HUES6 (cell line): ENCODE results near the gene PLLP.
"Not testable (repeated sequence)": the region's sequence is repeated elsewhere in the genome, so short reads cannot be mapped to it uniquely, and the experiment has no call there.

Experiments
- H3K27ac ChIP-seq: 2 replicates; pipeline ENCODE4 v1.7.0; 2013; ENCODE audit warnings: low read depth, mild to moderate bottlenecking, low read length, inconsistent platforms
- H3K27me3 ChIP-seq: 2 replicates; pipeline ENCODE4 v1.6.1; 2013; ENCODE audit warnings: low read length; ENCODE audit not compliant: control insufficient read depth, insufficient read depth
- H3K36me3 ChIP-seq: 2 replicates; pipeline ENCODE4 v1.6.1; 2013; ENCODE audit warnings: low read length; ENCODE audit not compliant: control insufficient read depth, insufficient read depth
- H3K4me1 ChIP-seq: 2 replicates; pipeline ENCODE4 v1.6.1; 2013; ENCODE audit warnings: low read length; ENCODE audit not compliant: control insufficient read depth, insufficient read depth
- H3K4me3 ChIP-seq: 2 replicates; pipeline ENCODE4 v1.5.1; 2013; ENCODE audit warnings: low read depth, low read length
- H3K9ac ChIP-seq: one replicate; pipeline ENCODE4 v1.6.1; 2013; ENCODE audit warnings: mild to moderate bottlenecking, low read length
- H3K9me3 ChIP-seq: 2 replicates; pipeline ENCODE4 v1.6.1; 2013; ENCODE audit warnings: low read depth, low read length; ENCODE audit not compliant: control insufficient read depth, insufficient read depth

Gene PLLP

DNA sequence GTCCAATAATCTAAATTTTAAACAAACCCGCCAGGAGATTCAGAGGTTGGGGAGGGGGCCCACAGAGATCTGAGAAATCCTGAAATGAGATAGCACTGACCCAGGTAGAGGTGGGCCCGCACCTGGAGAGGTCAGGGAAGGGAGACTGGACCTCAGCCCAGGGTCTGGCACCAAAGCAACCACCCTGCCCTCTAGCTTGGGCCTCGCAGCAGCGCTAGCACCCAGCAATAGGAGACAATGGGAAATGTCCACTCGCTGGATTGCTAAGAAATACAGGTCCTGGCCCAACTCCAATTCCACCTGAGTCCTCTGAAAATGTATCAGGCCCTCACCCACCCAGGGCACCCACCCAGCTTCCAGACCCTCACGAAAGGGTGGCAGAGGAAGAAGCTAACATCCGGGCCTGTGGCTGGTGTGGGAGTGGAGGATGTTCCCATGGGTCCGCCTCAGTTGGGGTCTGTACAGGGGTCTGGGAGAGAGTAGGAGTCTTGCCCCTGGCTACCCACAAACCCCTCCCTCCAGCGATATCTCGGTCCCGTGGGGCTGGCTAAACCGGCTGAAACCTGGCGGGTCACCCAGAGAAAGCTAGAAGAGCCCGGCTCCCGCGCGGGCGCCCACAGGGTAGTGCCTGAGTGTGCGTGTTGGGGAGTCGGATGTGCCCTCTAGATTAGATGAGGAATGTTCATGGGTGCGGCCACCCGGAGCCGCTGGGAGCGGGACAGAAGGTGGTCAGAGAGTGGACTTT, 1.1 kb downstream of the PLLP start:
- Histone ChIP-seq H3K4me3 (peak overlapping the region; percentile 90), H3K4me1 (peaks cover 7% of the 10 kb centered on the region; the same call in 1 of the 2 replicates), H3K9ac (peak overlapping the region; percentile 54), H3K9me3 (no peaks in the 10 kb centered on the region), H3K27me3 (peaks cover 39% of the 10 kb centered on the region), H3K27ac (no peak overlapping the region), H3K36me3 (no peaks in the 10 kb centered on the region)

DNA sequence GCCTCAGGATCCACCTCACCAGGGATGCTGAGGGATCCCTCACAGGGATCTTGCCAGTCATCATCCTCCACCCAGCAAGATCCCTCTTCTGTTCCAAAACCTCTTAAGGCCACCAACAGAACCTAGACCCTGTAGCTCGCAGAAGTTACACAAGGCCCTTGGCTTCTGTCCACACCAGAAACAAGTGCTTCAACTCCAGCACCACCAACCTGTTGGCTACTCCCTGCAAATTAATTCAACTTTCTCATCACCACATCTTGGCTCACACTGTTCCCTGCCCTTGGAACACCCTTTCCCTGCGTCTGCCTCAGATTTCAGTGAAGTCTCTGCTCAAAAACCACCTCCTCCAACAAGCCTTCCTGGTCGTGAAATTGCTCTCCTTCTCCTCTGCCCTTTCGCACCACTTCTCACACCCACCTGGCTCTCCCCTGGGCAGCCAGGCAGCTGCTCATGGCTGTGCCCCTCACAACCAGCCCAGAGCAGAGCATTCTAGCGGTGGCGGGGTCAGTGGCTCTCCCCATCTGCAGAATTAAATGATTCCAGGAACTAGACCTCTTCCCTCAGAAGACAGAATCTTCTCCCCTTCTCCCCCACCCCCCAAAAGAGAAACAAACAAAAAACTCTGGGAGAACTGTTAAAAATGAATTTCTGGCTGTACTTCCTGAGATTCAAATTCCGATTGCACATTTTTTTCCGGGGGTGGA, 1.8 kb downstream of the PLLP start:
- peaks cover 39% of the 10 kb centered on the region for H3K27me3 ChIP-seq
- no peaks in the 10 kb centered on the region for H3K9me3 ChIP-seq
- no peak overlapping the region for H3K27ac ChIP-seq
- no peaks in the 10 kb centered on the region for H3K36me3 ChIP-seq
- H3K4me1 ChIP-seq, result peaks cover 10% of the 10 kb centered on the region; the same call in 1 of the 2 replicates
- H3K4me3 ChIP-seq, result no peak overlapping the region
- no peak overlapping the region for H3K9ac ChIP-seq

DNA sequence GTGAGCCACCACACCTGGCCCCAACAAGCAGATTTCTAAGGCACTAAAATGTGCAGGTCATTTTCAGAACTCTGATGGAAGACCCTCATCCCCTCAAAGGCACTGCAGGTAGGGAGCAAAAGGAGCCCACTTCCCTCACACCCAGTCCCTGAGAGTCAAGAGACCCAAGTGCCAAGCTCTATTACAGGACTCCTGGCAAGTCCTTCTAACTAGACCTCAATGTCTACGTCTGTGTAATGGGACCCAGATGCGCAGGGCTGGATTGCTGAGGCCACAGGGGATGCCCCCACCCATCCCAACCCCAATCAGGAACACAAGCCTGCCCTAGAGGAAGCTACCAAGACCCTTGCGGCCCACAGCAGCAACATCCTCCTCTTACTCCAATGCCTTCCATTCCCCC, 2.7 kb downstream of the PLLP start:
- Histone ChIP-seq H3K9me3 (no peaks in the 10 kb centered on the region), H3K4me1 (peaks cover 16% of the 10 kb centered on the region), H3K27me3 (peaks cover 39% of the 10 kb centered on the region), H3K9ac (no peak overlapping the region), H3K36me3 (no peaks in the 10 kb centered on the region), H3K27ac (no peak overlapping the region), H3K4me3 (no peak overlapping the region)

DNA sequence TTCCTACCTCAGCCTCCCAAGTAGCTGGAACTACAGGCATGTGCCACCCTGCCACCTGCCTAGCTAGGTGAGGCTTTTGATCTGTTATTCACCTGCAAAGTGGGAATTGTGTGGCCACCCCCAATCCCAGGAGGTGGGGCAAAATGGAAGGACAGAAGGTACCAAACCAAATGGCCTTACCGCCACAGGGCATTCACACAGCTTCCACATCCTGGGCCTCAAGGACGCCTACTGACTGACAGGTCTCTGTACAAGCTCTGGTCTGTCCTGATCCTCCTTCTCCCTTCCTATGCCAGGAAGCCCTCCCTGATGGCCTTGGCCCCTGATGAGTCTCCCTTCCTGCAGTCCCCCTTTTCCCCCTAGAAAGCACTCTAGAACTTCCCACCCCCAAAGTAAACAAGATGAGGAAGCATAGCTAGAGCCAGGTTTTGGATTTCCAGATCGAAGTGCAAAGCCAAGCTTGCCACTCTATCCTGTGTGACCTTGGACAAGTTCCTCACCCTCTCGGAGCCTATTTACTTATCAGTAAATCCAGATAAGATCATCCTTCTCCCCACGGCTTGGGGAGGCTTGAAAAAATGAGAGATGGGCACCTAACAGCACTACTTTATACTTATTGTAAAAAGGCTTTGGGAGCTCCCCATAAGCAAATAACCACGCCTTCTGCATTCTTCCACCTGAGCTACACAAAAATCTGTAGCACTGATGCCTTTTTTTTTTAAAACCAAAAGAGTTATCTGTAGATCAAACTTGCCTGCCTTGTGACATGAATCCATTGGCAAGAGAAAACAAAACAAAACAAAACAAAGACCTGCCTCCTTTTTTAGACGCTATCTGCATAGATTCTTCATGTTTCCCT, 4.5 kb downstream of the PLLP start:
- Histone ChIP-seq H3K36me3 (no peaks in the 10 kb centered on the region), H3K4me3 (no peak overlapping the region), H3K27me3 (peaks cover 34% of the 10 kb centered on the region), H3K9ac (no peak overlapping the region), H3K9me3 (no peaks in the 10 kb centered on the region), H3K4me1 (peaks cover 20% of the 10 kb centered on the region), H3K27ac (no peak overlapping the region)

DNA sequence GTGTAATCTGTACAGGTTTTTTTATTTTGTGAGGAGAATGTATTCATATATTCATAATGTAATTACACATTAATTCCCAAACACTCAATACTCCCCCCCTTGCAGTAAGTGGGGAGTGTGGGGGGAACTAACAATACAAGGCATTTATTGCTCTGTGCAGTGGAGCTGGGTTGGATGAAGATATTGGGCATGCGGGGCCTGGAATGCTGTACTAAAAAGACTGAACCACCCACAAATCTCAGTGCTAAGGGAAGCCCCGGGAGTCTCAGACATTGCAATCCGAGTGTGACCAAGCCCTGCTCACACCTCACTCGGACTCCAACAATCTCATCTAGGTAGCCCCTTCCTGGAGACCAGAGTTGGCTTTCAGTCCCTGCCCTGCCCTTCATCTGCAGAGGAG, 6.0 kb downstream of the PLLP start:
- H3K9ac ChIP-seq, result no peak overlapping the region
- peaks cover 13% of the 10 kb centered on the region for H3K4me1 ChIP-seq
- H3K27me3 ChIP-seq, result peaks cover 19% of the 10 kb centered on the region
- no peak overlapping the region for H3K27ac ChIP-seq
- H3K4me3 ChIP-seq, result no peak overlapping the region
- H3K36me3 ChIP-seq, result no peaks in the 10 kb centered on the region
- no peaks in the 10 kb centered on the region for H3K9me3 ChIP-seq

DNA sequence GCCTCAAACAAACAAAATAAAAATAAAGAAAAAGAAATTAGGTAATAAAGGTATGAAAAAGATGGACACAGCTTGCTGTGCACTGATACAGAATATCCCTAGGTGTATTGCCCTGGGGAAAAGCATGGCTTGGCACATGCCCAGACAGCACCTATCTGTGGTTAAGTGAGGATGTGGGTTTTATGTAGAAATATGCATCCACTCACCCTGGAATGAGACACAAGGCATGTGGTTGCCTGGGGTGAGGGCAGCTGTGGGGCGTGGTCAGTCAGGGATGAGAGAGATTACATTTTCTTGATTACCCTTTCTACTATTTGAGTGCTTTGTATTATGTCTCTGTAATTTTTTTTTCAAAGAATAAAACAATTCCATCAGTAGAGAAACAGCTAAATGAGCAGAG, 6.9 kb downstream of the PLLP start:
- Histone ChIP-seq H3K9ac (no peak overlapping the region), H3K4me3 (no peak overlapping the region)

DNA sequence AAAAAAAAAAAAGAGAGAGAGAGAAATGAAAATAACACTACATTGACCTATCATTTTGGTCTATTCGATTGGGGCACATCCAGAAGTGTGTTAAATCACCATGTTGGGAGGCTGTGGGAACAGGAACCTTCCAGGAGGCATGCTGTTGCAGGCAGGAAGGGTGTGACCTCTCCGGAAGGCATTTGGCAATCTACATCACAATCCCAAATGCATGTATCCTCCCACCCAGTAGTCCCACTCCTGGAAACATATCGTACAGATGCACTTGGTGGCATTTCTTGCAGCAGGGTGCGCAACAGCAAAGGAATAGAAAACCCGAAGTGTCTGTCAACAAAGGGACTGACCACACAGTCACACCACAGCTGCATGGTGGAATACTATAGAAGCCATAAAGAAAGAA, 7.9 kb downstream of the PLLP start:
- Histone ChIP-seq H3K9me3 (no peaks in the 10 kb centered on the region), H3K4me3 (no peak overlapping the region), H3K27me3 (no peaks in the 10 kb centered on the region; the same call in 1 of the 2 replicates), H3K36me3 (no peaks in the 10 kb centered on the region), H3K4me1 (peaks cover 15% of the 10 kb centered on the region), H3K9ac (no peak overlapping the region), H3K27ac (no peak overlapping the region)

More for the DNA sequence above, 6.9 kb downstream of the PLLP start:
- peaks cover 10% of the 10 kb centered on the region for H3K27me3 ChIP-seq
- no peaks in the 10 kb centered on the region for H3K9me3 ChIP-seq
- H3K4me1 ChIP-seq, result peaks cover 15% of the 10 kb centered on the region
- no peaks in the 10 kb centered on the region for H3K36me3 ChIP-seq
- no peak overlapping the region for H3K27ac ChIP-seq

DNA sequence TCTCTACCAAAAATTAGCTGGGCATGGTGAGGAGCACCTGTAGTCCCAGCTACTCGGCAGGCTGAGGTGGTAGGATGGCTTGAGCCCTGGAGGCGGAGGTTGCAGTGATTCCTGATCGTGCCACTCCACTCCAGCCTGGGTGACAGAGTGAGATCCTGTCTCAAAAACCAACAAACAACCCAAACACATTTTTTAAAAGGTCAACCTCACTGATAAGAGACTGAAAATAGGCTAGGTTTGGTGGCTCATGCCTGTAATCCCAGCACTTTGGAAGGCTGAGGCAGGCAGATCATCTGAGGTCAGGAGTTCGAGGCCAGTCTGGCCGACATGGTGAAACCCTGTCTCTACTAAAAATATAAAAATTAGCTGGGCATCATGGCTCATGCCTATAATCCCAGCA, 8.5 kb downstream of the PLLP start:
- H3K27ac ChIP-seq, result not testable (repeated sequence)
- peaks cover 17% of the 10 kb centered on the region for H3K4me1 ChIP-seq

DNA sequence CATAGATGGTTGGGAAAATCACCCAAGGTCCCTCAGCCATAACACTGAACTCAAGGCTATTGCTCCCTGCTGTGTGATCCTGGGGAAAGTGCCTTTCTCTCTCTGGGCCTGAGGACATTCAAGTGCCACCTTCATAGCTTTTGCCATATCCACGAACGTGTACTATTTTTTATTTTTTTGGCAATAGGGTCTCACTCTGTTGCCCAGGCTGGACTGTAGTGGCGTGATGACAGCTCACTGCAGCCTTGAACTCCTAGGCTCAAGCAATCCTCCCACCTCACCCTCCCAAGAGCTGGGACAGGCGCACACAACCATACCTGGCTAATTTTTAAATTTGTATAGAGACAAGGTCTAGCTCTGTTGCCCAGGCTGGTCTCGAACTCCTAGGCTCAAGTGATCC, 10.6 kb downstream of the PLLP start:
- Histone ChIP-seq H3K36me3 (no peaks in the 10 kb centered on the region), H3K4me1 (peaks cover 30% of the 10 kb centered on the region), H3K9ac (no peak overlapping the region), H3K9me3 (no peaks in the 10 kb centered on the region), H3K4me3 (no peak overlapping the region), H3K27ac (no peak overlapping the region), H3K27me3 (no peaks in the 10 kb centered on the region)

More for the DNA sequence above, 8.5 kb downstream of the PLLP start:
- not testable (repeated sequence) for H3K36me3 ChIP-seq, H3K9ac ChIP-seq, H3K27me3 ChIP-seq, H3K9me3 ChIP-seq, H3K4me3 ChIP-seq

DNA sequence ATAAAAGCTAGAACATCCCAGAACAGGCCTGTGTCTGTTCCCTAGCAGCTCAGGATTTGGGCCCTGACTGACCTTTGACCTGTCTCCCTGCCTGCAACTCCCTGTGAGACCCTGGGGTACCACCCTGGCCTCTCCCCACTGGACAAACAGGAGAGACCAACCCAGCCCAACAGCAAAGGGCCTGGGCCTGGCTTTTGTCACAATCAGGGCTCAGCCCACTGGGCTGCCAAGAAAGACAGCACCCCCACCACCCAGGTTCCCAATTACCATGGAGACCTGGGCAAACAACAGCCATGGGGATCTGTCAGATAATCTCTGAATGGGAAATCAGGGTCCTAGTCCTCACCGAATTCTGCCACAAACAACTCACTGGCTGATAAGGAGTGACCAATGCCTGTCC, 11.1 kb downstream of the PLLP start:
- Histone ChIP-seq H3K27ac (no peak overlapping the region), H3K9ac (no peak overlapping the region), H3K27me3 (no peaks in the 10 kb centered on the region), H3K36me3 (no peaks in the 10 kb centered on the region), H3K9me3 (no peaks in the 10 kb centered on the region), H3K4me3 (no peak overlapping the region), H3K4me1 (peaks cover 31% of the 10 kb centered on the region)
